ENCODE data around the gene SET. TPM values are rescaled to one million over a fixed set of nuclear protein-coding genes. Genes with fewer than 3 reads are reported as not detected.

The SET gene
- polyA plus RNA-seq, 1 donor (not counting 4 experiments of a cell fraction or from before 2014, with no cell fraction given) = 267 TPM

- Histone ChIP-seq H3K27me3 (ENCODE audit: control insufficient read depth, extremely low read depth, insufficient read depth, low read length) (no peaks in the 10 kb centered on the region), H3K9me3 (ENCODE audit: control insufficient read depth, low read depth, low read length) (no peaks in the 10 kb centered on the region), H3K36me3 (ENCODE audit: control insufficient read depth in 2 of 2, extremely low read depth in 1 of 2, insufficient read depth in 2 of 2, low read length in 2 of 2) (peaks cover 6% of the 10 kb centered on the region in 2 experiments), H3K79me2 (ENCODE audit: control insufficient read depth, insufficient read depth, low read length) (peaks cover 11% of the 10 kb centered on the region), H2AFZ (ENCODE audit: control insufficient read depth, low read length) (peak within 1 kb of the TSS; percentile 89), H3K27ac (ENCODE audit: control insufficient read depth, insufficient read depth, low read length) (peak within 1 kb of the TSS; percentile 68), H3K4me3 (ENCODE audit: control insufficient read depth in 2 of 3, extremely low read depth in 1 of 3, insufficient read depth in 2 of 3, low read depth in 1 of 3, low read length in 3 of 3) (peak within 1 kb of the TSS; percentile 60 to 93 (median 90)), H3K9me1 (ENCODE audit: control insufficient read depth, extremely low read depth, insufficient read depth, low read length) (no peaks in the 10 kb centered on the region), H4K20me1 (ENCODE audit: control insufficient read depth, extremely low read depth, insufficient read depth, low read length) (no peaks in the 10 kb centered on the region), H3K4me1 (ENCODE audit: control insufficient read depth, extremely low read depth, insufficient read depth, low read length) (peaks cover 13% of the 10 kb centered on the region), H3K4me2 (ENCODE audit: control insufficient read depth, extremely low read depth, insufficient read depth, low read depth, low read length) (peak within 1 kb of the TSS; percentile 91), H3K9ac (ENCODE audit: control insufficient read depth, extremely low read depth, insufficient read depth, low read length) (peak within 1 kb of the TSS; percentile 82)
- FAIRE-seq (peak; percentile 67), DNase-seq (ENCODE audit: low read depth, low spot score) (peak; percentile 87)
- TF ChIP-seq CTCF (optimal IDR thresholded peaks at IDR 0.05 in 1 of 3, IDR thresholded peaks at IDR 0.05 in 1 of 3, conservative IDR thresholded peaks at IDR 0.05 in 1 of 3; ENCODE audit: extremely low read depth in 1 of 3, insufficient read depth in 2 of 3, low read length in 3 of 3) = no peak
- dilution Hi-C loops (cut with MboI; ENCODE audit: extremely low pct_ligation_motif_present, low sequenced_read_pairs) = no loop called here
These were observed 35.1 kb downstream of the SET start, which contains the start of gene ZDHHC12 for GRCh38 chr9:128723866-128724743. ZDHHC12 (minus strand) TSS chr9:128724127; CDS start chr9:128724093, 34 bp downstream.

DNA sequence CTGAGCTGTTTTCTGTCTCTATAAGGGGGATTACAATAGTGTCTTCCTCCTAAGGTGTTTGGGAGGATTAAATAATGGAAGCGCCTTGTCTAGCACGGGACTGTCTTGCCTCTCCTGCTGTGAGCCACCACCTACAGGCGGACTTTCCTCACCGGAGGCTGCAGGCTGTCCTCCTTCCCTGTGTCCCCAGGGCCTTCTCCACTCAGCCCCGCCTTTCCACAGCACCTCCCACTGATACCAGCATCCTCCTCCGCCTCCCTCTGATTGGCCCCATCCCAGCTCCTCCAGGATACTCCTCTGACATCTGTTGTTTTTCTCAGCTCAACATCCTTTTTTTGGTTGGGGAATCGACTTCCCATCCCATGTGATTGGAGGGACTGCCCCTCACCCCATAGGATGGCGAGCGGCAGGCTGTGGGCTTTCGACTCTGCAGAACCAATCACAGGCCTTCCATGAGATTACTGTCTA, 35.8 kb downstream of the SET start:
- H3K27ac ChIP-seq (ENCODE audit: control insufficient read depth, insufficient read depth, low read length) = peak overlapping the region; percentile 4
- peak overlapping the region; percentile 15 for H2AFZ ChIP-seq (ENCODE audit: control insufficient read depth, low read length)
- DNase-seq (ENCODE audit: low read depth, low spot score) (peak; percentile 56), FAIRE-seq (peak; percentile 81)
- no peaks in the 10 kb centered on the region for H4K20me1 ChIP-seq (ENCODE audit: control insufficient read depth, extremely low read depth, insufficient read depth, low read length)
- H3K9me1 ChIP-seq (ENCODE audit: control insufficient read depth, extremely low read depth, insufficient read depth, low read length) = no peaks in the 10 kb centered on the region
- dilution Hi-C loops (cut with MboI; ENCODE audit: extremely low pct_ligation_motif_present, low sequenced_read_pairs) = no loop called here
- H3K79me2 ChIP-seq (ENCODE audit: control insufficient read depth, insufficient read depth, low read length) = peaks cover 11% of the 10 kb centered on the region
- no peaks in the 10 kb centered on the region for H3K9me3 ChIP-seq (ENCODE audit: control insufficient read depth, low read depth, low read length)
- no peaks in the 10 kb centered on the region for H3K27me3 ChIP-seq (ENCODE audit: control insufficient read depth, extremely low read depth, insufficient read depth, low read length)
- peaks cover 13% of the 10 kb centered on the region for H3K4me1 ChIP-seq (ENCODE audit: control insufficient read depth, extremely low read depth, insufficient read depth, low read length)
- H3K9ac ChIP-seq (ENCODE audit: control insufficient read depth, extremely low read depth, insufficient read depth, low read length) = peak overlapping the region; percentile 16
- peak overlapping the region; percentile 76 for H3K4me2 ChIP-seq (ENCODE audit: control insufficient read depth, extremely low read depth, insufficient read depth, low read depth, low read length)
- H3K36me3 ChIP-seq (ENCODE audit: control insufficient read depth in 2 of 2, extremely low read depth in 1 of 2, insufficient read depth in 2 of 2, low read length in 2 of 2) = peaks cover 6% of the 10 kb centered on the region in 2 experiments
- peak overlapping the region; percentile 55 to 60 (median 59) for H3K4me3 ChIP-seq (ENCODE audit: control insufficient read depth in 2 of 3, extremely low read depth in 1 of 3, insufficient read depth in 2 of 3, low read depth in 1 of 3, low read length in 3 of 3)
- TF ChIP-seq CTCF (optimal IDR thresholded peaks at IDR 0.05 in 1 of 3, IDR thresholded peaks at IDR 0.05 in 1 of 3, conservative IDR thresholded peaks at IDR 0.05 in 1 of 3; ENCODE audit: extremely low read depth in 1 of 3, insufficient read depth in 2 of 3, low read length in 3 of 3) (peak in 2 of 3 experiments; percentile 4 to 34), EZH2 (IDR thresholded peaks at IDR 0.05; ENCODE audit: low read length) (no peak)
